HK-2 (cell line): Measurements from ENCODE around the gene P2RY11.

Experiments used
- DNase-seq: peaks from one replicate; pipeline ENCODE4 v3.0.0-alpha.2; 2018; ENCODE audit not compliant: unreplicated experiment

Gene P2RY11

DNA sequence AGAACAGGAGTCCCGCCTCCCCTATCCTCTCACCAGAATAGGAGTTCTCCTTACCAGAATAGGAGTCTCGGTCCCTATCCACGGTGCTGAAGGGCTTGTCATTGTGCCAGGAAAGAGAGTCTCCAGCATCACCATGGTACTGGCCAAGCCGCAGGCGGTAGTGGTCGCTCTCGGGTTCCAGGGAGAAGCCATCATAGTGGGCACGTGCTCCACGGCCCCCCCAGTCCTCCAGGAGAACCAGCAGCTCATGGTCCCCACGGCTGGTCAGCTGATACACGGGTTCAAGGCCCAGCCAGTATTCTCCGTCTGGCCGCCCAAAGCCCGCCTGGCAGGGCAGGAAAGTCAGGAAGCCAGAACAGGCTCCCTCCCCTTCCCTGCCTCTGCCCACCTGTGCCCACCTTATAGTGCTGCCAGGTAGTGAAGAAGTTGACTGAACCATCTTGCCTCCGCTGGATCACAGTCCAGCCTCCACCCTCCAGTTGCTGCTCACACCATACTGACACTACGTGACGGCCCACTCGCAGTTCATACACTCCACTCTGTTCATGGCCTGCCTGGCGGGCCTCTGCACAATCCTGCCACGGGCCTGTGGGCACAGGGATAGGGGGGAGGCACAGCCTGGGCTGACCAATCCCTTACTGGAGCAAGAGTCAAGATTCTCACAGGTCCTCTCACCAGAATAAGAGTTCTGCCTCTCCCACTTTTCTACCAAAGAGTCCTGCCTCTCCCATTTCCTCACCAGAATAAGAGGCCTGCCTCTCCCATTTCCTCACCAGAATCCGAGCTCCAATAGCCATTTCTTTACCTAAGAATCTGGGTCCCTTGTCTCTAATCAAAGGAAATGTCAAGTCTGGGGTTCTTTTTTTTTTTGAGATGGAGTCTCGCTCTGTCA is 18.0 kb upstream of the P2RY11 start:
- no peak for DNase-seq

DNA sequence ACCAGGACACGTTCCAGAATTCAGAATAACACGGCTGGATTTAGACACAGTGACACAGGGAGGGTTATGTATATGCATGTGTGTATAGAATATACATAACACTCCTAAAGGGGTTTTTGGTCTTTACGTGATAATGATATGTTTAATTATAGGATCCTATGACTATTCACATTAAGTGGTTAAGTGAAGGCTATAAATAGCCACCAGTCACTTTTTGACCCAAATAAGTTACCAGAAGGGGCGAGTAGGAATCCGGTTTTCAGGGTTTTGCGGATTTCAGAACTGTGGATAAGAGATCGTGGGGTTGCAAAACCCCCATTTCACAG is 15.9 kb upstream of the P2RY11 start:
- DNase-seq: no peak

DNA sequence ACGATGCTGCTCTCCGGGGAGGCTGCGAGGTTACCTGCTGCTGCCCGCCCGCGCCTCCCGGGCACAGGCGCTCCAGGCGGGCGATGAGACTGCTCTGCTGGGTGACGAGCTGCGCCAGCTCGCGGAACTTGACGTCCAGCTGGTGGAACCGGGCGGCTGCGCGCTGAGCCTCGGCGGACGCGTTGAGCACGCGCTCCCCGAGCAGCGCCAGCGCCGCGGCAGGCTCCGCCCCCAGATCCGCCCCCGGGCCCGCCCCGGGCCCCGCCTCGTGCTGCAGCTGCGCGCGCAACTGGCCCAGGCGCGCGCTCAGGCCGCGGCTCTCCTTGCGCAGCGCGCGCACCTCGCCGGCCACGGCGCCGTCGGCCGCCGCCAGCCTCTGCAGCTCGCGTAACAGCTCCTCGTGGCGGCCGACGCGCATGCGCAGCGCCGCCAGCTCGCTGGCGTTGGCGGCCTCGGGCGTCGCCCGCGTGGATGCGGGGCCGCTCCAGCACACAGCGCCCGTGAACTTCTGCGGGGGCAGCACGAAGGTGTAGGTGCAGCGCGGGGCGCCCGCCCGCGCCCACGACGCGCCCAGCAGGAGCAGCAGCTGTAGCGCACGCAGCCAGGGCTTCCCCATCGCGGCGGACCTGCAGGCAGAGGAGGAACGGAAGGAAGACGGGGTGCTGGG is 15.4 kb upstream of the P2RY11 start:
- peak; percentile 94 for DNase-seq

DNA sequence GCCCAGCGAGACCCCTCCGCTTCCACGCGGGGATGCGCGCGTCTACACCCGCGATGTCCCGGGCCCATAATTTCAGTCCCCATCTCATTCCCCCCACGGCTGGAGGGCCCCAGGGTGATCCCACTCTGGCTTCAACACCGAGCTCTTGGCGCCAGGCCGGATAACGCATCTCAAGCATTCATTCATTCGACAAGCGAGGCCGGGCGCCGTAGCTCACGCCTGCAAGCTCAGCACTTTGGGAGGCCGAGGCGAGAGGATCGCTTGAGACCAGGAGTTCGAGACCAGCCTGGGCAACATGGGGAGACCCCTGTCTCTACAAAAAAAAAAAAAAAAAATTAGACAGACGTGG is 14.9 kb upstream of the P2RY11 start:
- no peak for DNase-seq

DNA sequence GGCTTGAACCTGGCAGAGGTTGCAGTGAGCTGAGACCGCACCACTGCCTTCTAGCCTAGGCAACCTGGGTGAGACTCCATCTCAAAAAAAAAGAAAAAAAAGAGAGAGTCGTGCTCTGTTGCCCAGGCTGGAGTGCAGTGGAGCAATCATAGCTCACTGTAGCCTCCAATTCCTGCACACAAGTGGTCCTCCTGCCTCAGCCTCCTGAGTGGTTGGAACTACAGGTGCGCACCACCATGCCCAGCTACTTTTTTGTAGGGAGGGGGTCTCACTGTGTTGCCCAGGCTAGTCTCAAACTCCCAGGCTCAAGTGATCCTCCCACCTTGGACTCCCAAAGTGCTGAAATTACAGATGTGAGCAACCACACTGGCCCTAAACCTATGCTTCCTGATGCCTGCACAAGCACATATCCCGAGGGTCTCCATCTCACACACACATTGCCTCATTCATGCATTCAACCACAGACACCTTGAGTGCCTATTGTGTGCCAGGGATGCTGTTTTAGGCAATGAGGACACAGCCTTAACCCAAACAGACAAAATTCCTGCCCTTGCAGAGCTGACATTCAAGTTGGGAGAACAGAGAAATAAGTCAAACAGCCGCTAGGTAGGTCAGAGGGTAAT is 11.2 kb upstream of the P2RY11 start:
- no peak for DNase-seq

DNA sequence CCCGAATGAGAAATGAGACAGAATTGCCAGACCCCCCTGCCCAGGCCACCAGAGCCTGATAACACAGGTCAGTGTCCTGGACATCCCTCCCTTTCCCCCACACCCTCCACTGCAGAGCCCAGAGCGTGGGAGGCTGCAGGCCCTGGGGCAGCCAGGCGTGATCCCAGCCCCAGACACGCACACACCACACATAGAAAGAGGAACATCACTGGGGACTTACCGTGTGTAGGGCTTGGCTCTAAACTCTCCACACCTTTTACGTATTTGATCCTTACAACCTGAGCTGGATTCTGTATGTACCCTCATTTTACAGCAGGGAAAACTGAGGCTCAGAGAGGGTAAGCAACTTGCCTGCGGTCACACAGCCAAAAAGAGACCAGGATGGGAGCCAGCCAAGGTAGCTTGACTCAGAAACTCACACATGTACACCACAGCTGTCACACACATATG is 8.7 kb upstream of the P2RY11 start:
- no peak for DNase-seq

DNA sequence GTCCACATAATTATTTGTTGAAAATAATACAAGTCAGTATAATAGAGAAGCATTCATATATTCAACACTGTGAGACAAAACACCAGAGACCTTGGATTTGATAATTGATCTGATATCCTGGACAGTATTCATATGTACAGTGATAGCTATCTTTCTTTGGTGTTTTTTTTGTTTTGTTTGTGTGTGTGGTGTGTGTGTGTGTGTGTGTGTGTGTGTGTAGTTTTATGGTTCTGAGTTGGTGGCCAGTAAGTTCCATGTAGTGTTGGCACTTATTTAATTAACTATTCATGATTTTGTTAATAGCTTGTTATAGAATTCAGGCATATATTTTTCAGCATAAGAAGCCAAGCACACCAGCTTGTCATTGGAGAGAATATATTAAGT is 7.4 kb upstream of the P2RY11 start:
- DNase-seq: no peak

DNA sequence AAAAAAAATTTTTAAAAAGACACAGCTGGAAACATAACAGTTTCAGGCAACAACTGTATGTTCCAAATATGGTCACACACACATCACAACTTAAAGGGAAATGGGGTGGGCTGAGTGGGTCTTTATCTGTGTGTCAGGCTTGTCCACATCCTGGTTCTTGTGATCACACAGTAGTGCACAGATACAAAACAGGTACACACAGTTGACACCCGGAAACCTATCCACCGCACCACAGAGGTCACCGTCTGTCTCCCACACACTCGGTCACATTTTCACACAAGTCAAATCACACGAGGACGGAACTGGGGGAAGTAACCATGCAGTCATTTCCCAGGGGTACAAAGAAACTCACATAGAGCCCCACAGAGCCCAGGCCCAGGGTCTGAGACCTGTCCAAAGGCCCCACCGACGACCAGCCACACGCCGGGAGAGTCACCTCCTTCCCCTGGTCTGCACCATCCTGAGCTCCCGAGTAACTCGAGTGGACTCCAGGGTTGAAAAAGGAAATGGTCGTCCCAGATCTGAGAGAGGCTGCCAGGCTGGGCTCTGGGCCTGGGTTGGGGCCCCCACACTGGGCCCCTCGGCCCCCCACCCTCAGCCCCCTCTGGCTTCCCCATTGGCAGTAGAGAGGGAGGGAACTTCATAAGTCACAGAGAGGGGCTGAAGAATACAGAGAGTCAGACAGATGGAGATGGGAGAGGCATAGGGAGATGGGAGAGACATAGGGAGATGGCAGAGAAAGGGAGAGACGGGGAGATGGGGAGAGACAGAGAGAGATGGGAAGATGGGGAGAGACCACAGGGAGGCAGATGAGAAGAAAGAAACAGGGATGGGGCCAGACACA is 6.6 kb upstream of the P2RY11 start:
- DNase-seq: no peak

DNA sequence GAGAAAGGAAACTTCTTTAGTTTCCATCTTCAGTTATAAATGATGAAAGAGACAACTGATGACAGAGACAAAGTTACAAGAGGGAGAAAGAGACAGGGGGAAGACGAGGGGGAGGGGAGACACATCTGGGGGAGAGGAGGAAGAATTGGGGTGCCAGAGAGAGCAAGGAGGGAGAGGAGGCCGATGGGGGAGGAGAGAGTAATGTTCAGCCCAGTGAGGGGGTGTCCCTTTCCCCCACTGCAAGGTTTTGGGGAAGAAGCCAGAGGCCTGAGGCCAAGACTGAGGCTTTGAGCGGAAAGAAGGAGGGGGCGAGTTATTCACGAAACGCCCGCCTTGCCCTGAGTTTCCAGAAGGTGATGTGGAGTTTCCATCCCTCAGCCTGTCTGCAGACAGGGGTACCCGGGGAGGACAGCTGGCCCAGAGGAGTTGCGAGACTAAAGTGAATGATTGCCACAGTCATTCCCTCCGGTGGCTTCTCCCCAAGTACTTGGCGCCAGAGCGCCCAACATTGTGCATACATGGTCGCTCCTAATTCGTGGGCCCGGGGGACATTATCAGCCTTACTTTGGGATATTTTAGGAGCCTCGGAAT is 5.9 kb upstream of the P2RY11 start:
- no peak for DNase-seq

DNA sequence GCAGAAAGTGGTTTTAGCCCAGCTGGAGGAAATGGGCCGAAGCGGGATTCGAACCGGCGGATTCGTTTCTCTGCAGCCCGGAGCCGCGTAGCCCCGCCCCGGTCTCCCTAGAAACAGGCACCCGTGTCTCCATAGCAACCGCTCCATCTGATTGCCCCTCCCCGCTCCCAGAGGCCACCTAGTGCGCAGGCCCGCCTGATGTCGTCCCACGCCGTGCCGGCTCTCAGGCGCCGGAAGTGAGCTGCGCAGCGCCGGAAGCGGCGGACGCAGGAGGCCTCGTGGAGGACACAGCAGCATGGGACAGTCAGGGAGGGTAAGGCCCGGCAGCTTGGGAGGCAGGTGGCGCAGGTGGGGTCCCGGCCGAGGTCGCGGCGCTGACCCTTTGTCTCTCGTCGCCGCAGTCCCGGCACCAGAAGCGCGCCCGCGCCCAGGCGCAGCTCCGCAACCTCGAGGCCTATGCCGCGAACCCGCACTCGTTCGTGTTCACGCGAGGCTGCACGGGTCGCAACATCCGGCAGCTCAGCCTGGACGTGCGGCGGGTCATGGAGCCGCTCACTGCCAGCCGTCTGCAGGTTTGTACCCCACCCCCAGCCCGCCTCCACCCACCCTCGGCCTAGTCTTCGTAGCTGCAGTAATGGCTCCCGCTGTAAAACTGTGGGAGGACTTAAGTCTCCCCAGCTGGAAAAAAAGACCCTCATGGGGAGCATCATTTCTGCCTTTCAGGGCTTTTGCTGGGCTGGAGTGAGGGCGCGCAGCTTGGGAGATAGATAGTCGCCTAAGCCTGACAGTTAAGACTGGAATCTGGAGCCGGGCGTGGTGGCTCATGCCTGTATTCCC is 5.2 kb upstream of the P2RY11 start, which contains the start of gene PPAN:
Gene PPAN, plus strand, starts transcription at position 263 of the 837 bp plus-strand sequence. Its CDS starts 33 bp downstream, at position 296.
- DNase-seq: peak; percentile 98

DNA sequence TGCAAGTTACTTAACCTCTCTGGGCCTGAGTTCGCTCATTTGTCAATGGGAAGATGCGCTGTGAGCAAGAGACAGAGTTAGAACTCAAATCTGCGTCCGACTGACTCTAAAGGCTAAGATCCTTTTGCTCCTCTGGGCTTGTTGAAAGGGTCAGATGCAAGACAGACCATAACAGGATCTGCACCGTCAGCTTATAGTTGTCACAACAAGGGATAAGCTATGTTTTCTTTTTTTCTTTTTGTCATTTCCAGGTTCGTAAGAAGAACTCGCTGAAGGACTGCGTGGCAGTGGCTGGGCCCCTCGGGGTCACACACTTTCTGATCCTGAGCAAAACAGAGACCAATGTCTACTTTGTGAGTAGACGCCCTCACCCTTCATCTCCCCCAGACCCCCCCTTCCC is 4.2 kb upstream of the P2RY11 start:
- DNase-seq: no peak

DNA sequence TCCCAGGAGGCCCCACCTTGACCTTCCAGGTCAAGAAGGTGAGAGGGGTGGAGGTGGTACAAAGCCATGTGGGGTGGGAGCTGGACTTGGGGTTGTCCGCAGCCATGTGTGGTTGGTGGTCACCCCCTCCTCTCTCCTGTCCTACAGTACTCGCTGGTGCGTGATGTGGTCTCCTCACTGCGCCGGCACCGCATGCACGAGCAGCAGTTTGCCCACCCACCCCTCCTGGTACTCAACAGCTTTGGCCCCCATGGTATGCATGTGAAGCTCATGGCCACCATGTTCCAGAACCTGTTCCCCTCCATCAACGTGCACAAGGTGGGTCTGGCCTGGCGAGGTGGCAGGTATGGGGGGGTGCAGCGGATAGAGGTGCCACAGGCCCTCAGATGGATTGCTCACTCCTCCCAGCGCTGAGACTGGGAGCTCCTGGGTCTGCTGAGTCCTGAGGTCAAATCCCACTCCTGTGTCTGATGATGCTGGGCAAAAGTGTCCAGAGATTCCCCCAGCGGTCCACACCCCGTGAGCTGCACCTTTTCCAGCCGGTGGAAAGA is 3.6 kb upstream of the P2RY11 start:
- no peak for DNase-seq

DNA sequence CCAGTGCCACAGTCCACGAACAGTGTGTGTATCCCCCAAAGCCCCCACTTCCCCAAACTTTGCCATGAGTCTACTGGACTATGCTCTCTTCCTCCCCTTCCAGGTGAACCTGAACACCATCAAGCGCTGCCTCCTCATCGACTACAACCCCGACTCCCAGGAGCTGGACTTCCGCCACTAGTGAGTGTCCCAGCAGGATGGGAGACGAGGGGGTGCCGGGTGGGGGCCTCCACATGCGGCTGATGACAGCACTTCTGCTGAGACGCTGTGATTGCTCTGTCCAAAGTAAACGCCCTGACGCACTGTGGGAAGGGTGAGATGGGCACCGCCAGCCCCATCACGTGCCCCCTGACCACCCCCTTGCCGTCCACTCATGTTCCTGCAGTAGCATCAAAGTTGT is 2.0 kb upstream of the P2RY11 start:
- DNase-seq: no peak

DNA sequence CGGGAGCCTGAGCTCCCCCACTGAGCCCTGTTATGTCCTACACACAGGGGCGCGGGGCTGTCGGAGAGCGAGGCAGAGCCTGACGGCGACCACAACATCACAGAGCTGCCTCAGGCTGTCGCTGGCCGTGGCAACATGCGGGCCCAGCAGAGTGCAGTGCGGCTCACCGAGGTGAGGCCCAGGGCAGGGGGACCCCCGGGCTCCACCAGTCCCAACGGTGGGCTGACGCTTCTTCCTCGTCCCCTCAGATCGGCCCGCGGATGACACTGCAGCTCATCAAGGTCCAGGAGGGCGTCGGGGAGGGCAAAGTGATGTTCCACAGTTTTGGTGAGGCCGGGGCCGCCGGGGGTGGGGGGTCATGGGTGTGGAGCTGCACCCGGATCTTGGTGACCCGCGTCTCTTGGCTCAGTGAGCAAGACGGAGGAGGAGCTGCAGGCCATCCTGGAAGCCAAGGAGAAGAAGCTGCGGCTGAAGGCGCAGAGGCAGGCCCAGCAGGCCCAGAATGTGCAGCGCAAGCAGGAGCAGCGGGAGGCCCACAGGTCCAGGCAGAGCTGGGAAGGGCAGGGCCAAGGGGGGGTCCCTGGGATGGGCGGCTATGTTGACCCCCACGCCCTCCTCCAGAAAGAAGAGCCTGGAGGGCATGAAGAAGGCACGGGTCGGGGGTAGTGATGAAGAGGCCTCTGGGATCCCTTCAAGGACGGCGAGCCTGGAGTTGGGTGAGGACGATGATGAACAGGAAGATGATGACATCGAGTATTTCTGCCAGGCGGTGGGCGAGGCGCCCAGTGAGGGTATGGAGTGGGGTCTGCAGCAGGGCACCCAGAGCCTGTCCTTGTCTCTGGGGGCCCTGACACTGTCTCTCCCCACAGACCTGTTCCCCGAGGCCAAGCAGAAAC is 1.2 kb upstream of the P2RY11 start:
- DNase-seq: no peak

DNA sequence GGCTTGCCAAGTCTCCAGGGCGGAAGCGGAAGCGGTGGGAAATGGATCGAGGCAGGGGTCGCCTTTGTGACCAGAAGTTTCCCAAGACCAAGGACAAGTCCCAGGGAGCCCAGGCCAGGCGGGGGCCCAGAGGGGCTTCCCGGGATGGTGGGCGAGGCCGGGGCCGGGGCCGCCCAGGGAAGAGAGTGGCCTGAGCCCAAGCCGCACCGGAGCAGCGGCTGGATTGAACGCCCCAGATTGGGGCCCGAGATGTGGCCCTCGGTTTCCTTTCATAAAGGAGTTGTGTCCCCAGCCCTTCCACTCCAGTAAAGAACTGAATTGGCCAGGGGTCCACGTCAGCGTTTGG is 548 bp upstream of the P2RY11 start:
- no peak for DNase-seq

DNA sequence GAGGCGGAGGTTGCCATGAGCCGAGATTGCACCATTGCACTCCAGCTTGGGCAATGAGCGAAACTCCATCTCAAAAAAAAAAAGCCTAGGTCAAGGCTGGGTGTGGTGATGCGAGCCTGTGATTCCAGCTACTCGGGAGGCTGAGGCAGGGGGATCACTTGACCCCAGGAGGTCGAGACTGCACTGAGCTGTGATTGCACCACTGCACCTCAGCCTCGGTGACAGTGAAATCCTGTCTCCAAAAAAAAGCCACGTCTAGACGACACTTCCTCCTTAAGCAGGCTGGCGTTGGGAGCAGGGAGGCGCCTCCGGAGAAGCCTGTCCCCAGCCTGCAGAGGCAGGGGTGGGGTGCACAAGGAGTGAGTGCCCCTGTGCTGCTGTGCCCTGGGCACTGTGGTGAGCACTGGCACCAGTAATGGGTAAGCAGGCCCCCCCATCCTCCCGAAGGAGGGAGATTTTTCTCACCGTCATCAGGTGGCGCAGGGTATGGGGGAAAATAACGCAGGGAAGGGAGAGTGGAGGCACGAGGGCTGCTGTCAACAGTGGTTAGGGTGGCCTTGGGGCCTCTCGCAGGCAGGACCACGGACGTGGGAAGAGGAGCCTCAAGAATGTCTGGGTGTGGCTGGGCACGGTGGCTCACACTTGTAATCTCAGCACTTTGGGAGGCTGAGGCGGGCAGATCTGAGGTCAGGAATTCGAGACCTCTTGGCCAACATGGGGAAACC is 706 bp downstream of the P2RY11 start:
- DNase-seq: peak; percentile 44

DNA sequence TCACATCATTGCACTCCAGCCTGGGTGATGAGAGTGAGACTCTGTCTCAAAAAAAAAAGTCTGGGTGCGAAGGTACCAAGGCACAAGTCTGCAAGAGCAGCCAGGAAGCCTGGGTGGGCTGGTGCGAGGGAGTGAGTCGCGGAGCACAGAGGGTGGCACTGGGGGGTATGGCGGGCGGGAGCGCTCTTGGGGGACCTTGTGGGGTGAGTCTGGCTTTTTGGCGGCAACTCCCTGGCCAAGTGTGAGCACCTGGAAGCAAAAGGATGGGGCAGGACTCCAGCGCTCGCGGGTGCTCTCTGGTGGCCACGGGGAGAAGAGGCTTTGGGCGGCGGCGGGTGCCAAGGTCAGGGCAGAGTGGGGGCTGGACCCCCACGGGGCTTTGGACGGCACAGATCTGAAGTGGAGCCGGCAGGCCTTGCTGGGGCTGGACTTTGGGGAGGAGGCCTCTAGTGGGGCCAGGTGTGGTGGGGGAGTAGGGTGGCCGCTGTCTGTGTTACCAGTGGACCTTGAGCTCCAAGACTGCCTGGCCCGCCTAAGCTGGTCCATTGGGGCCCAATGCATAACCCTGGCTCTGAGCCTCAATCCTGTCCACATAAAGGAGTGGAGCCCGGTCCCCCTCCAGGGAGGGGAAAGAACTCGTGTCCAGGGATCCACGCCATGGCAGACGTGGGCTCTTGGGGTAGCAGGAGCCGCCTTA is 1.6 kb downstream of the P2RY11 start:
- peak; percentile 50 for DNase-seq

DNA sequence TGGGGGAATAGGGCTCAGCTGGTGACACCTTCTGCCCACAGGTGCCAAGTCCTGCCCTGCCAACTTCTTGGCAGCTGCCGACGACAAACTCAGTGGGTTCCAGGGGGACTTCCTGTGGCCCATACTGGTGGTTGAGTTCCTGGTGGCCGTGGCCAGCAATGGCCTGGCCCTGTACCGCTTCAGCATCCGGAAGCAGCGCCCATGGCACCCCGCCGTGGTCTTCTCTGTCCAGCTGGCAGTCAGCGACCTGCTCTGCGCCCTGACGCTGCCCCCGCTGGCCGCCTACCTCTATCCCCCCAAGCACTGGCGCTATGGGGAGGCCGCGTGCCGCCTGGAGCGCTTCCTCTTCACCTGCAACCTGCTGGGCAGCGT is 2.1 kb downstream of the P2RY11 start:
- peak; percentile 38 for DNase-seq
